ENCODE measurements around the gene SLMAP. TPM values are rescaled to one million over a fixed set of nuclear protein-coding genes. Genes with fewer than 3 reads are reported as not detected.

SLMAP gene
- total and polyA plus RNA-seq, 2 of the 13 experiments (the other 11 are each of a cell fraction or from before 2014, with no cell fraction given): 24.0 to 48.3 TPM

DNA sequence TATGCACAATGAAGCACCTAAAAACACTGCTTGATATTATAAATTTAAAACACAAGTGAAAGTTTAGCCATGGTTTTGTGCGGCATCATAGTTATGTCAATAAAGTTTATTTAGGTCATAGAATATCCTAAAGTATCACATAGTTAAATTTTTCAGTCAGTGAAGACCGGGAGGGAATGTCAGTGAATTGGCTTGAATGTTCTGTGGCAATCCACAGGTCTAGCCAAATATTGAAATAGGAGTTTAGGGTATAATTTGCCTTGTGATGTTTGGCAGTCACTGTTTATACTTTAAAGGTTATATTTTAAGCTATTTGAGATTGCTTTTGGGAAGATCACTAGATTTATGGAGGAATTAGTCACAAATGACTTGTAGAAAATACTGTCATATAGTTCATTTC, 172.4 kb downstream of the SLMAP start:
- POLR2A ChIA-PET: no interaction called here
- intact Hi-C loops (cut with micrococcal nuclease; ENCODE audit: unreplicated experiment): no loop called here
- CTCF ChIA-PET (ENCODE audit: low intra/inter-chr PET ratio, low total read pairs): no interaction called here
- H3K79me2 ChIP-seq (ENCODE audit: insufficient read depth, low read length): no peaks in the 10 kb centered on the region
- no peak overlapping the region for H3K4me2 ChIP-seq (ENCODE audit: low read depth, low read length)
- no peak overlapping the region for H3K4me3 ChIP-seq (replicated peaks in 1 of 3; ENCODE audit: insufficient read depth in 1 of 3, low read depth in 2 of 3, low read length in 3 of 3)
- no TSS peak for BruUV-seq (replicated peaks)
- H3K4me1 ChIP-seq (ENCODE audit: insufficient read depth, low read length): no peaks in the 10 kb centered on the region
- 90% methylated on average over 2 of the region's 2 CpGs for WGBS (ENCODE audit: low lambda C conversion rate)
- peaks cover 9 to 26% of the 10 kb centered on the region in 2 experiments for H3K36me3 ChIP-seq (replicated peaks in 1 of 2; ENCODE audit: control insufficient read depth in 1 of 2, insufficient read depth in 2 of 2, low read length in 2 of 2)
- TF ChIP-seq ZNF776 (CRISPR knock-in tag; IDR thresholded peaks at IDR 0.05) (no peak), NR3C1 (CRISPR knock-in tag; IDR thresholded peaks at IDR 0.05) (no peak), TP53 (CRISPR knock-in tag; conservative IDR thresholded peaks at IDR 0.05) (no peak), RAD51 (IDR thresholded peaks at IDR 0.05; ENCODE audit: borderline replicate concordance) (no peak), ZNF263 (CRISPR knock-in tag; IDR thresholded peaks at IDR 0.05) (no peak), AHR (CRISPR knock-in tag; IDR thresholded peaks at IDR 0.05) (no peak), ZFP37 (CRISPR knock-in tag; IDR thresholded peaks at IDR 0.05; ENCODE audit: borderline replicate concordance) (no peak), CAMTA2 (CRISPR knock-in tag; IDR thresholded peaks at IDR 0.05; ENCODE audit: borderline replicate concordance) (no peak), CHCHD3 (CRISPR knock-in tag; IDR thresholded peaks at IDR 0.05) (no peak), SMAD1 (CRISPR knock-in tag; IDR thresholded peaks at IDR 0.05; ENCODE audit: borderline replicate concordance, low read depth) (no peak), MED13 (CRISPR knock-in tag; IDR thresholded peaks at IDR 0.05) (no peak), NFATC3 (CRISPR knock-in tag; IDR thresholded peaks at IDR 0.05) (no peak), ZNF382 (CRISPR knock-in tag; IDR thresholded peaks at IDR 0.05; ENCODE audit: borderline replicate concordance) (no peak)
- TF ChIP-seq, protein P1, sequence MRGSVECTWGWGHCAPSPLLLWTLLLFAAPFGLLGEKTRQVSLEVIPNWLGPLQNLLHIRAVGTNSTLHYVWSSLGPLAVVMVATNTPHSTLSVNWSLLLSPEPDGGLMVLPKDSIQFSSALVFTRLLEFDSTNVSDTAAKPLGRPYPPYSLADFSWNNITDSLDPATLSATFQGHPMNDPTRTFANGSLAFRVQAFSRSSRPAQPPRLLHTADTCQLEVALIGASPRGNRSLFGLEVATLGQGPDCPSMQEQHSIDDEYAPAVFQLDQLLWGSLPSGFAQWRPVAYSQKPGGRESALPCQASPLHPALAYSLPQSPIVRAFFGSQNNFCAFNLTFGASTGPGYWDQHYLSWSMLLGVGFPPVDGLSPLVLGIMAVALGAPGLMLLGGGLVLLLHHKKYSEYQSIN (CRISPR knock-in tag; IDR thresholded peaks at IDR 0.05; ENCODE audit: borderline replicate concordance): no peak
- TF ChIP-seq, protein P2, sequence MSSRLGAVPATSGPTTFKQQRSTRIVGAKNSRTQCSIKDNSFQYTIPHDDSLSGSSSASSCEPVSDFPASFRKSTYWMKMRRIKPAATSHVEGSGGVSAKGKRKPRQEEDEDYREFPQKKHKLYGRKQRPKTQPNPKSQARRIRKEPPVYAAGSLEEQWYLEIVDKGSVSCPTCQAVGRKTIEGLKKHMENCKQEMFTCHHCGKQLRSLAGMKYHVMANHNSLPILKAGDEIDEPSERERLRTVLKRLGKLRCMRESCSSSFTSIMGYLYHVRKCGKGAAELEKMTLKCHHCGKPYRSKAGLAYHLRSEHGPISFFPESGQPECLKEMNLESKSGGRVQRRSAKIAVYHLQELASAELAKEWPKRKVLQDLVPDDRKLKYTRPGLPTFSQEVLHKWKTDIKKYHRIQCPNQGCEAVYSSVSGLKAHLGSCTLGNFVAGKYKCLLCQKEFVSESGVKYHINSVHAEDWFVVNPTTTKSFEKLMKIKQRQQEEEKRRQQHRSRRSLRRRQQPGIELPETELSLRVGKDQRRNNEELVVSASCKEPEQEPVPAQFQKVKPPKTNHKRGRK (CRISPR knock-in tag; IDR thresholded peaks at IDR 0.05): no peak
- TF ChIP-seq, protein P3, sequence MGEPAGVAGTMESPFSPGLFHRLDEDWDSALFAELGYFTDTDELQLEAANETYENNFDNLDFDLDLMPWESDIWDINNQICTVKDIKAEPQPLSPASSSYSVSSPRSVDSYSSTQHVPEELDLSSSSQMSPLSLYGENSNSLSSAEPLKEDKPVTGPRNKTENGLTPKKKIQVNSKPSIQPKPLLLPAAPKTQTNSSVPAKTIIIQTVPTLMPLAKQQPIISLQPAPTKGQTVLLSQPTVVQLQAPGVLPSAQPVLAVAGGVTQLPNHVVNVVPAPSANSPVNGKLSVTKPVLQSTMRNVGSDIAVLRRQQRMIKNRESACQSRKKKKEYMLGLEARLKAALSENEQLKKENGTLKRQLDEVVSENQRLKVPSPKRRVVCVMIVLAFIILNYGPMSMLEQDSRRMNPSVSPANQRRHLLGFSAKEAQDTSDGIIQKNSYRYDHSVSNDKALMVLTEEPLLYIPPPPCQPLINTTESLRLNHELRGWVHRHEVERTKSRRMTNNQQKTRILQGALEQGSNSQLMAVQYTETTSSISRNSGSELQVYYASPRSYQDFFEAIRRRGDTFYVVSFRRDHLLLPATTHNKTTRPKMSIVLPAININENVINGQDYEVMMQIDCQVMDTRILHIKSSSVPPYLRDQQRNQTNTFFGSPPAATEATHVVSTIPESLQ (CRISPR knock-in tag; conservative IDR thresholded peaks at IDR 0.05): no peak
- FAIRE-seq: no peak
- no peaks in the 10 kb centered on the region for H3K9me3 ChIP-seq (ENCODE audit: low read length)
- no peak for DNase-seq (ENCODE audit: low spot score)
- no peak overlapping the region for H2AFZ ChIP-seq (ENCODE audit: low read length)
- in situ Hi-C loops (cut with HindIII; ENCODE audit: extremely low pct_ligation_motif_present, low pct_unique_long_range_greater_than_20kb): no loop called here
- H3K9ac ChIP-seq (ENCODE audit: insufficient read depth, low read depth, low read length): no peak overlapping the region
- ATAC-seq: no peak
- H3K27ac ChIP-seq (ENCODE audit: extremely low read length, insufficient read depth, low read length): no peak overlapping the region
- H4K20me1 ChIP-seq (ENCODE audit: insufficient read depth, low read length): no peaks in the 10 kb centered on the region
- H3K27me3 ChIP-seq (ENCODE audit: control insufficient read depth in 1 of 2, insufficient read depth in 2 of 2, low read length in 2 of 2): no peaks in the 10 kb centered on the region
